Measurements from ENCODE around the gene PAQR7.

The PAQR7 gene

DNA sequence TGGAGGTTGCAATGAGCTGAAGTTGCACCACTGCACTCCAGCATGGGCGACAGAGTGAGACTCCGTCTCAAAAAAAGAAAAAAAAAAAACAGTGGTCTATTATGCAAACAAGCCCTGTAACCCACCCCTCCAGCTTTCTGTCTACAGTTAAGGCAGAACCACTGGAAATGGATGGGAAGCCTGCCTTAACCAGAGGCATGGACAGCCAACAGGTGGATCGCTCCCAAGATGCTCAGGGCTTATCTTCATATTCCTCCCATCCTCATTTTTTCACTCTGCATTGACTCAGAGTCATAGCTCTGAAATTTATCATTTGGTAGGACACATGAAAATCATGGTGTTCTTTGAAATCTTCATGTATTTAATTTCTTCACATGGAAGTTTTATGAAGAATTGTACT, 47.0 kb downstream of the PAQR7 start (continued):
- TF ChIP-seq CSRNP3 (CRISPR knock-in tag; IDR thresholded peaks at IDR 0.05), result no peak
- no peak for TF ChIP-seq PATZ1 (CRISPR knock-in tag; IDR thresholded peaks at IDR 0.05; ENCODE audit: borderline replicate concordance)

DNA sequence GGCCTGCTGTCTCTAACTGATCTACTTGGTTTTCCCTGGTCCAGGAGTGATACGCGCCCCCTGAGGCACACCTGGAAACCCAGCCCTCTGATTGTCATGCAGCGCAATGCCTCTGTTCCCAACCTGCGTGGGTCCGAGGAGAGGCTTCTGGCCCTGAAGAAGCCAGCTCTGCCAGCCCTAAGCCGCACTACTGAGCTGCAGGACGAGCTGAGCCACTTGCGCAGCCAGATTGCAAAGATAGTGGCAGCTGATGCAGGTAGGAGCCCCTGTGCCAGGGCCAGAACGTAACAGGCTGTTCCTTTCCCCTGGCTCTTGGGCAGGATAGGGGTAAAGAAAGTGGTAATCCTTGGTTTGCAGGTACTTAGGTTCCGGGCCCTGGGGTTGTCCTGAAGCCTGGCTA, 48.9 kb downstream of the PAQR7 start:
- TF ChIP-seq PPARA (CRISPR knock-in tag; IDR thresholded peaks at IDR 0.05; ENCODE audit: borderline replicate concordance) (no peak), ARNTL (CRISPR knock-in tag; IDR thresholded peaks at IDR 0.05; ENCODE audit: borderline replicate concordance, low read depth) (no peak), RARB (CRISPR knock-in tag; IDR thresholded peaks at IDR 0.05) (no peak), ZC3H10 (CRISPR knock-in tag; IDR thresholded peaks at IDR 0.05) (no peak), POU6F1 (CRISPR knock-in tag; IDR thresholded peaks at IDR 0.05; ENCODE audit: borderline replicate concordance, low read depth) (no peak), PATZ1 (CRISPR knock-in tag; IDR thresholded peaks at IDR 0.05; ENCODE audit: borderline replicate concordance) (no peak), ZFP30 (CRISPR knock-in tag; IDR thresholded peaks at IDR 0.05) (no peak), ESRRG (CRISPR knock-in tag; IDR thresholded peaks at IDR 0.05) (no peak), ZNF8 (CRISPR knock-in tag; IDR thresholded peaks at IDR 0.05) (no peak), ZNF70 (CRISPR knock-in tag; IDR thresholded peaks at IDR 0.05) (no peak)
- no peak for ATAC-seq

DNA sequence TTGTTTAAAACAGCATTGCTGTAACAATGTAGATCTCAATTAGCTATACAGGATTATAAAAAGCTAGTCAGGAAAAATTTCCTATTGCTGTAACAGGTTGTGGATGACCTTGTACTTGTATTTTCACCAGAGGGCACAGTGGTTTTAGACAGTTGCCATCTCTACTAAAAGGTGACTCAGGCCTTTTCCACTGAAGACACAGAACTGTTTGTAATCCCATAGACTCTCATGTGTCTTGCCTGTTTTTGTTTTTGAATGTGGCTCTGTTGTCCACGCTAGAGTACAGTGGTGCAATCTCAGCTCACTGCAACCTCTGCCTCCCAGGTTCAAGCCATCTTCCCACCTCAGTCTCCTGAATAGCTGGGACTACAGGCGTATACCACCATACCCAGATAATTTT, 49.9 kb downstream of the PAQR7 start:
- ATAC-seq, result no peak
- no peak for TF ChIP-seq BACH2 (CRISPR knock-in tag; IDR thresholded peaks at IDR 0.05; ENCODE audit: borderline replicate concordance)
- no peak for TF ChIP-seq SNAI2 (CRISPR knock-in tag; IDR thresholded peaks at IDR 0.05)
- TF ChIP-seq ZFP30 (CRISPR knock-in tag; IDR thresholded peaks at IDR 0.05), result no peak
- no peak for TF ChIP-seq ISL1 (CRISPR knock-in tag; IDR thresholded peaks at IDR 0.05)
- no peak for TF ChIP-seq GLIS3 (CRISPR knock-in tag; IDR thresholded peaks at IDR 0.05)
- no peak for TF ChIP-seq CSRNP3 (CRISPR knock-in tag; IDR thresholded peaks at IDR 0.05)
- TF ChIP-seq ZNF565 (CRISPR knock-in tag; conservative IDR thresholded peaks at IDR 0.05; ENCODE audit: low read depth), result no peak
- TF ChIP-seq ARNTL (CRISPR knock-in tag; IDR thresholded peaks at IDR 0.05; ENCODE audit: borderline replicate concordance, low read depth), result no peak
- no peak for TF ChIP-seq RARB (CRISPR knock-in tag; IDR thresholded peaks at IDR 0.05)
- TF ChIP-seq POU6F1 (CRISPR knock-in tag; IDR thresholded peaks at IDR 0.05; ENCODE audit: borderline replicate concordance, low read depth), result no peak
- no peak for TF ChIP-seq PATZ1 (CRISPR knock-in tag; IDR thresholded peaks at IDR 0.05; ENCODE audit: borderline replicate concordance)
- no peak for TF ChIP-seq ZC3H10 (CRISPR knock-in tag; IDR thresholded peaks at IDR 0.05)
- no peak for TF ChIP-seq ESRRG (CRISPR knock-in tag; IDR thresholded peaks at IDR 0.05)
- no peak for TF ChIP-seq ZFP3 (CRISPR knock-in tag; IDR thresholded peaks at IDR 0.05)
- TF ChIP-seq TSHZ2 (CRISPR knock-in tag; IDR thresholded peaks at IDR 0.05), result no peak
- no peak for TF ChIP-seq TOX (CRISPR knock-in tag; IDR thresholded peaks at IDR 0.05; ENCODE audit: borderline replicate concordance)
- no peak for TF ChIP-seq ZNF8 (CRISPR knock-in tag; IDR thresholded peaks at IDR 0.05)
- no peak for TF ChIP-seq OSR1 (CRISPR knock-in tag; IDR thresholded peaks at IDR 0.05)
- TF ChIP-seq TCF4 (CRISPR knock-in tag; IDR thresholded peaks at IDR 0.05; ENCODE audit: borderline replicate concordance), result no peak

All from SK-N-SH treated with all-trans-retinoic acid at 6 μM for 48 hours (cell line).